Measurements from ENCODE around the gene VENTX. TPM values are rescaled to one million over a fixed set of nuclear protein-coding genes. Genes with fewer than 3 reads are reported as not detected.

The VENTX gene
- total RNA-seq, 4 donors from 2014 or later: 0.46 to 2.5 (median 2.0) TPM

GRCh38 chr10:133190225-133190624 is 47.4 kb upstream of the VENTX start:
- TF ChIP-seq POLR2AphosphoS5 (IDR thresholded peaks at IDR 0.05) (no peak), EP300 (IDR thresholded peaks at IDR 0.05) (no peak), CTCF (IDR thresholded peaks at IDR 0.05) (no peak), POLR2A (IDR thresholded peaks at IDR 0.05; ENCODE audit: low read depth) (no peak)
- intact Hi-C loops (cut with DNase I): no loop called here
- no peaks in the 10 kb centered on the region for H3K36me3 ChIP-seq
- peaks cover 0 to 47% (median 0%) of the 10 kb centered on the region in 4 donors for H3K27me3 ChIP-seq
- no peak for DNase-seq (ENCODE audit: extremely low spot score)
- H3K9me3 ChIP-seq: peaks cover 0 to 17% (median 13%) of the 10 kb centered on the region in 4 donors
- no peak overlapping the region for H3K27ac ChIP-seq (replicated peaks in 1 of 4)
- no peak overlapping the region for H3K4me3 ChIP-seq
- 96% methylated on average over 10 of the region's 10 CpGs for WGBS
- H3K4me1 ChIP-seq: no peaks in the 10 kb centered on the region

GRCh38 chr10:133191651-133192050 is 46.0 kb upstream of the VENTX start:
- no peak overlapping the region for H3K4me3 ChIP-seq
- TF ChIP-seq CTCF (IDR thresholded peaks at IDR 0.05) (no peak), POLR2AphosphoS5 (IDR thresholded peaks at IDR 0.05) (no peak), POLR2A (IDR thresholded peaks at IDR 0.05; ENCODE audit: low read depth) (no peak), EP300 (IDR thresholded peaks at IDR 0.05) (no peak)
- no peaks in the 10 kb centered on the region for H3K36me3 ChIP-seq
- DNase-seq (ENCODE audit: extremely low spot score): no peak
- H3K4me1 ChIP-seq: no peaks in the 10 kb centered on the region
- peaks cover 0 to 17% (median 13%) of the 10 kb centered on the region in 4 donors for H3K9me3 ChIP-seq
- no peak overlapping the region for H3K27ac ChIP-seq (replicated peaks in 1 of 4)
- 95% methylated on average over 4 of the region's 4 CpGs for WGBS
- intact Hi-C loops (cut with DNase I): no loop called here
- peaks cover 0 to 38% (median 0%) of the 10 kb centered on the region in 4 donors for H3K27me3 ChIP-seq

GRCh38 chr10:133194151-133194550 is 43.5 kb upstream of the VENTX start:
- peaks cover 0 to 17% (median 13%) of the 10 kb centered on the region in 4 donors for H3K9me3 ChIP-seq
- 83% methylated on average over 4 of the region's 4 CpGs for WGBS
- no peak overlapping the region for H3K4me3 ChIP-seq
- intact Hi-C loops (cut with DNase I): no loop called here
- no peaks in the 10 kb centered on the region for H3K4me1 ChIP-seq
- H3K36me3 ChIP-seq: no peaks in the 10 kb centered on the region
- DNase-seq (ENCODE audit: extremely low spot score): no peak
- peaks cover 0 to 26% (median 0%) of the 10 kb centered on the region in 4 donors for H3K27me3 ChIP-seq
- H3K27ac ChIP-seq (replicated peaks in 1 of 4): no peak overlapping the region
- TF ChIP-seq POLR2AphosphoS5 (IDR thresholded peaks at IDR 0.05): no peak
- no peak for TF ChIP-seq POLR2A (IDR thresholded peaks at IDR 0.05; ENCODE audit: low read depth)
- TF ChIP-seq CTCF (IDR thresholded peaks at IDR 0.05): no peak
- no peak for TF ChIP-seq EP300 (IDR thresholded peaks at IDR 0.05)

- H3K27ac ChIP-seq (replicated peaks in 1 of 4): no peak overlapping the region
- peaks cover 0 to 23% (median 0%) of the 10 kb centered on the region in 4 donors for H3K27me3 ChIP-seq
- H3K36me3 ChIP-seq: no peaks in the 10 kb centered on the region
- no peak for DNase-seq (ENCODE audit: extremely low spot score)
- no peak overlapping the region for H3K4me3 ChIP-seq
- intact Hi-C loops (cut with DNase I): no loop called here
- H3K4me1 ChIP-seq: no peaks in the 10 kb centered on the region
- 88% methylated on average over 19 of the region's 19 CpGs for WGBS
- peaks cover 0 to 17% (median 13%) of the 10 kb centered on the region in 4 donors for H3K9me3 ChIP-seq
- TF ChIP-seq EP300 (IDR thresholded peaks at IDR 0.05) (no peak), POLR2A (IDR thresholded peaks at IDR 0.05; ENCODE audit: low read depth) (no peak), CTCF (IDR thresholded peaks at IDR 0.05) (no peak), POLR2AphosphoS5 (IDR thresholded peaks at IDR 0.05) (no peak)
Measured at GRCh38 chr10:133195096-133195495, 42.6 kb upstream of the VENTX start.

- Histone ChIP-seq H3K27ac (replicated peaks in 1 of 4) (no peak overlapping the region), H3K27me3 (peaks cover 0 to 23% (median 0%) of the 10 kb centered on the region in 4 donors), H3K4me1 (no peaks in the 10 kb centered on the region), H3K9me3 (peaks cover 0 to 17% (median 13%) of the 10 kb centered on the region in 4 donors), H3K4me3 (no peak overlapping the region), H3K36me3 (no peaks in the 10 kb centered on the region)
- WGBS: 92% methylated on average over 22 of the region's 23 CpGs
- TF ChIP-seq POLR2A (IDR thresholded peaks at IDR 0.05; ENCODE audit: low read depth): no peak
- no peak for TF ChIP-seq POLR2AphosphoS5 (IDR thresholded peaks at IDR 0.05)
- no peak for TF ChIP-seq CTCF (IDR thresholded peaks at IDR 0.05)
- no peak for TF ChIP-seq EP300 (IDR thresholded peaks at IDR 0.05)
- intact Hi-C loops (cut with DNase I): no loop called here
- DNase-seq (ENCODE audit: extremely low spot score): no peak
Measured at GRCh38 chr10:133195611-133196010, 42.0 kb upstream of the VENTX start.
